H1 (cell line): ENCODE measurements around the gene CBLB. TPM values are rescaled to one million over a fixed set of nuclear protein-coding genes. Genes with fewer than 3 reads are reported as not detected.

Experiments used
- CTCF ChIA-PET: fragments of 300-600 bp; sonication (Branson Sonifier 250); formaldehyde crosslinking; loops from one replicate; lab custom pipeline; 2021; ENCODE audit not compliant: partially characterized antibody; lab: Charles Lee
- POLR2A ChIA-PET: fragments of 300-600 bp; sonication (Branson Sonifier 250); formaldehyde crosslinking; loops from one replicate; lab custom pipeline; 2021; ENCODE audit warnings: inconsistent platforms; ENCODE audit not compliant: partially characterized antibody; lab: Charles Lee
- DNase-seq, 2 experiments: peaks; one replicate each; pipeline versions ENCODE4 v3.0.0 to v3.0.0-alpha.2; 2010 to 2022; ENCODE audit warnings: low spot score in 2 of 2, low read depth in 1 of 2, mixed read lengths in 1 of 2
- FAIRE-seq: peaks from 2 replicates; lab custom pipeline; 2011; peaks lifted over from hg19 to GRCh38; lab: Jason Lieb, UNC
- H2AFZ ChIP-seq: 2 replicates; pipeline ENCODE4 v1.8.1; 2012; ENCODE audit warnings: low read length, inconsistent platforms
- H2AK5ac ChIP-seq: 2 replicates; pipeline ENCODE4 v1.6.1; 2013; ENCODE audit warnings: low read depth, low read length
- H2BK120ac ChIP-seq: replicated peaks from 2 replicates; pipeline ENCODE3; 2013; ENCODE audit warnings: low read depth, low read length, inconsistent platforms
- H2BK12ac ChIP-seq: 2 replicates; pipeline ENCODE4 v1.6.1; 2013; ENCODE audit warnings: low read depth, low read length
- H2BK15ac ChIP-seq: 2 replicates; pipeline ENCODE4 v1.6.1; 2013; ENCODE audit warnings: low read length
- H2BK20ac ChIP-seq: 2 replicates; pipeline ENCODE4 v1.6.1; 2013; ENCODE audit warnings: low read length
- H2BK5ac ChIP-seq: 2 replicates; pipeline ENCODE4 v1.6.1; 2013; ENCODE audit warnings: low read depth, low read length
- H3K14ac ChIP-seq: 2 replicates; pipeline ENCODE4 v1.6.1; 2013; ENCODE audit warnings: inconsistent platforms; ENCODE audit not compliant: insufficient read length
- H3K18ac ChIP-seq: 2 replicates; pipeline ENCODE4 v1.6.1; 2013; ENCODE audit warnings: low read length; ENCODE audit errors: extremely low read depth
- H3K23ac ChIP-seq: 2 replicates; pipeline ENCODE4 v1.6.1; 2013; ENCODE audit warnings: inconsistent platforms; ENCODE audit not compliant: insufficient read length
- H3K23me2 ChIP-seq: 2 replicates; pipeline ENCODE4 v1.6.1; 2013; ENCODE audit warnings: low read depth, low read length
- H3K27ac ChIP-seq: 2 replicates; pipeline ENCODE4 v1.6.1; 2011; ENCODE audit warnings: low read depth, low read length, inconsistent platforms
- H3K27me3 ChIP-seq, 4 experiments: replicated peaks in 1 of 4; 1 replicate in 1 of 4; 2 replicates in 3 of 4; pipeline versions ENCODE4 v1.6.1 to v1.8.1; 2011 to 2013; ENCODE audit warnings: low read length in 3 of 4, mild to moderate bottlenecking in 3 of 4, inconsistent platforms in 2 of 4, mixed read lengths in 2 of 4, moderate library complexity in 1 of 4; ENCODE audit not compliant: control insufficient read depth in 3 of 4, insufficient read depth in 3 of 4; ENCODE audit errors: extremely low read depth in 1 of 4
- H3K36me3 ChIP-seq, 4 experiments: 2 replicates each; pipeline versions ENCODE4 v1.6.1 to v1.8.1; 2011 to 2013; ENCODE audit warnings: mild to moderate bottlenecking in 4 of 4, low read length in 3 of 4, moderate library complexity in 2 of 4, control low read depth in 1 of 4, inconsistent platforms in 1 of 4; ENCODE audit not compliant: insufficient read depth in 4 of 4, control insufficient read depth in 2 of 4
- H3K4ac ChIP-seq: replicated peaks from 2 replicates; pipeline ENCODE3; 2013; ENCODE audit warnings: low read length, low read depth, mixed read lengths, inconsistent platforms; ENCODE audit not compliant: insufficient read length
- H3K4me1 ChIP-seq, 4 experiments: replicated peaks in 1 of 4; 1 replicate in 1 of 4; 2 replicates in 3 of 4; pipeline versions ENCODE4 v1.6.1 to v1.8.1; 2011 to 2013; ENCODE audit warnings: low read length in 3 of 4, inconsistent platforms in 2 of 4, mixed read lengths in 1 of 4; ENCODE audit not compliant: insufficient read depth in 4 of 4, control insufficient read depth in 3 of 4
- H3K4me2 ChIP-seq, 2 experiments: 2 replicates each; pipeline versions ENCODE4 v1.6.1 to v1.8.1; 2011 to 2013; ENCODE audit warnings: low read depth in 2 of 2, low read length in 2 of 2, control low read depth in 1 of 2, inconsistent platforms in 1 of 2, mild to moderate bottlenecking in 1 of 2; ENCODE audit not compliant: insufficient read depth in 1 of 2
- H3K4me3 ChIP-seq, 4 experiments: fragments of 200-600, 300-600 bp in 1 of 4; sonication (generic), shearing (Covaris generic), sonication (Bioruptor Twin) in 1 of 4; 2 replicates each; pipeline versions ENCODE4 v1.5.1 to v1.8.1; 2011 to 2016; ENCODE audit warnings: low read length in 4 of 4, low read depth in 3 of 4, control low read depth in 2 of 4, inconsistent platforms in 2 of 4, mild to moderate bottlenecking in 2 of 4, mixed read lengths in 1 of 4, moderate library complexity in 1 of 4; ENCODE audit not compliant: insufficient read depth in 2 of 4; ENCODE audit errors: extremely low read depth in 1 of 4
- H3K56ac ChIP-seq: replicated peaks from 2 replicates; pipeline ENCODE3; 2013; ENCODE audit warnings: low read depth, mild to moderate bottlenecking, mixed read lengths, low read length, inconsistent platforms; ENCODE audit not compliant: insufficient read length
- H3K79me1 ChIP-seq: 2 replicates; pipeline ENCODE4 v1.6.1; 2013; ENCODE audit warnings: low read depth, low read length, control low read depth
- H3K79me2 ChIP-seq, 2 experiments: 2 replicates each; pipeline versions ENCODE4 v1.6.1 to v1.8.1; 2012 to 2013; ENCODE audit warnings: low read length in 2 of 2, mild to moderate bottlenecking in 2 of 2, inconsistent platforms in 1 of 2; ENCODE audit not compliant: insufficient read depth in 2 of 2, control insufficient read depth in 1 of 2
- H3K9ac ChIP-seq, 4 experiments: replicated peaks in 1 of 4; 1 replicate in 1 of 4; 2 replicates in 3 of 4; pipeline versions ENCODE4 v1.6.1 to v1.8.1; 2011 to 2013; ENCODE audit warnings: low read depth in 3 of 4, low read length in 3 of 4, control low read depth in 2 of 4, mild to moderate bottlenecking in 2 of 4, moderate library complexity in 2 of 4, inconsistent platforms in 1 of 4; ENCODE audit errors: extremely low read depth in 1 of 4
- H3K9me3 ChIP-seq, 2 experiments: 2 replicates each; pipeline versions ENCODE4 v1.6.1 to v1.8.1; 2012 to 2013; ENCODE audit warnings: mild to moderate bottlenecking in 2 of 2, moderate library complexity in 2 of 2, control low read depth in 1 of 2, inconsistent platforms in 1 of 2, low read depth in 1 of 2, low read length in 1 of 2, mixed read lengths in 1 of 2; ENCODE audit not compliant: insufficient read depth in 2 of 2
- H4K20me1 ChIP-seq, 2 experiments: replicated peaks in 1 of 2; 2 replicates each; pipeline versions ENCODE3 to v1.8.1; 2011 to 2013; ENCODE audit warnings: inconsistent platforms in 2 of 2, low read length in 2 of 2, mild to moderate bottlenecking in 1 of 2; ENCODE audit not compliant: insufficient read depth in 2 of 2, control insufficient read depth in 1 of 2
- H4K5ac ChIP-seq: 2 replicates; pipeline ENCODE4 v1.6.1; 2013; ENCODE audit warnings: low read length, low read depth, mixed read lengths, inconsistent platforms; ENCODE audit not compliant: insufficient read length
- H4K8ac ChIP-seq: 2 replicates; pipeline ENCODE4 v1.8.0; 2013; ENCODE audit warnings: mild to moderate bottlenecking, moderate library complexity, low read length, inconsistent platforms; ENCODE audit not compliant: insufficient read depth; ENCODE audit errors: extremely low read depth
- H4K91ac ChIP-seq: replicated peaks from 2 replicates; pipeline ENCODE3; 2013; ENCODE audit warnings: low read length, mixed read lengths, inconsistent platforms; ENCODE audit not compliant: insufficient read length
- BRCA1 ChIP-seq: IDR thresholded peaks from 2 replicates; pipeline ENCODE4 v1.6.1; 2012; ENCODE audit warnings: low read depth, low read length, improper control_type of control experiment
- NRF1 ChIP-seq: IDR thresholded peaks from 2 replicates; pipeline ENCODE4 v1.6.1; 2011; ENCODE audit warnings: mild to moderate bottlenecking, low read depth, low read length, improper control_type of control experiment
- POU5F1 ChIP-seq: IDR thresholded peaks from 2 replicates; pipeline ENCODE4 v1.6.1; 2011; ENCODE audit warnings: low read depth, mild to moderate bottlenecking, low read length, moderate library complexity
- SIRT6 ChIP-seq: IDR thresholded peaks from one replicate; pipeline ENCODE4 v1.7.1; 2012; ENCODE audit warnings: low read length, inconsistent platforms
- TAF7 ChIP-seq: optimal IDR thresholded peaks from 2 replicates; pipeline ENCODE3; 2011; ENCODE audit warnings: low read depth, mild to moderate bottlenecking, inconsistent platforms, low read length, moderate library complexity, borderline replicate concordance
- WGBS, 2 experiments: shearing (Covaris generic) in 1 of 2; methylation state at CpG; one replicate each; pipeline versions ENCODE4 v1.1.6 to v1.1.7; 2013 to 2015; ENCODE audit warnings: low lambda C conversion rate in 2 of 2, mixed read lengths in 2 of 2, inconsistent platforms in 1 of 2, low coverage in 1 of 2, missing lambda C conversion rate in 1 of 2; ENCODE audit not compliant: insufficient replicate concordance in 2 of 2, insufficient coverage in 1 of 2, insufficient read length in 1 of 2; ENCODE audit errors: extremely low coverage in 1 of 2, missing lambda C conversion rate in 1 of 2; 5-methylcytosine and 5-hydroxymethylcytosine counted together
- polyA plus RNA-seq, 7 experiments: library from polyadenylated mRNA; depleted of rRNA in 3 of 7; stranded (reverse) in 5 of 7; unstranded in 2 of 7; fragments of >200 nt in 5 of 7; fragments of 200-250 nt in 2 of 7; gene quantifications; 1 replicate in 5 of 7; 2 replicates in 1 of 7; 4 replicates in 1 of 7; pipeline versions ENCODE4 v1.2.1 to v1.2.3, GENCODE V29; 2011 to 2013; ENCODE audit warnings: missing spikeins in 2 of 7, mixed read lengths in 2 of 7
- total RNA-seq: library from RNA; stranded (reverse); fragmentation: NEBNext Ultra II Directional; extraction: Animal tissue kit (Norgen Biotek cat#: 25700); gene quantifications from 2 replicates; pipeline ENCODE4 v1.2.1, GENCODE V29; 2021

The CBLB gene
- total and polyA plus RNA-seq, 2 of the 8 experiments (the other 6 are each of a cell fraction or from before 2014, with no cell fraction given), result 14.5 to 26.0 TPM

DNA sequence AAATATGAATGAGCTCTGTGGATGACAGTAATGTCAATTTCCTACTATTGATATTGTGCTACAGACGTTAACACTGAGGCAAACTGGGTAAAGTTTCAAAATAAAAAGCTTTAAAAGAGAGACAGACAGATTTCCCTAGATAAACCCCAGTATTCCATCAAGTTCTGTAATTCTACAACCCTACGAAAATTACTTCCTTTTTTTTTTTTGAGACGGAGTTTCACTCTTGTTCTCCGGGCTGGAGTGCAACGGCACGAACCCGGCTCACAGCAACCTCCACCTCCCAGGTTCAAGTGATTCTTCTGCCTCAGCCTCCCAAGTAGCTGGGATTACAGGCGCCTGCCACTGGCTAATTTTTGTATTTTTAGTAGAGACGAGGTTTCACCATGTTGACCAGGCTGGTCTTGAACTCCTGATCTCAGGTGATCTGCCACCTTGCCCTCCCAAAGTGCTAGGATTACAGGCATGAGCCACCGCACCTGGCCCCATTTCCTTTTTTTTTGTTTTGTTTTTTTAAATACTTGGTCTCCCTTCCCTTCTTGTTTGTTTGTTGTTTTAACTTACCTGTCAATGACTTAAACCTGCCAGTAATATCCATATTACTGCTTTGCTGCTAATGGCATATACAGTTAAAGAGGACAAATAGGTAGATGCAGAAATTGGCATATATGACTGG lies 57.2 kb downstream of the CBLB start:
- Histone ChIP-seq H3K56ac (no peak overlapping the region), H3K4me2 (no peak overlapping the region), H3K4me1 (peaks cover 0 to 6% (median 0%) of the 10 kb centered on the region in 4 experiments; a peak in 1 of 7 replicates), H4K91ac (no peak overlapping the region), H3K23me2 (no peaks in the 10 kb centered on the region), H2BK20ac (no peak overlapping the region), H3K9me3 (no peaks in the 10 kb centered on the region), H3K14ac (no peak overlapping the region), H3K18ac (no peak overlapping the region), H3K4ac (no peak overlapping the region), H4K5ac (peak overlapping the region; percentile 60), H4K20me1 (no peaks in the 10 kb centered on the region), H3K36me3 (no peaks in the 10 kb centered on the region), H3K4me3 (no peak overlapping the region), H3K23ac (no peak overlapping the region), H3K9ac (no peak overlapping the region), H2BK15ac (no peak overlapping the region), H2BK5ac (no peak overlapping the region), H2AK5ac (no peak overlapping the region), H3K79me2 (peaks cover 0 to 13% of the 10 kb centered on the region in 2 experiments; a peak in 1 of 4 replicates), H2BK120ac (no peak overlapping the region), H3K79me1 (no peaks in the 10 kb centered on the region), H3K27me3 (no peaks in the 10 kb centered on the region), H2BK12ac (no peak overlapping the region), H4K8ac (no peak overlapping the region), H2AFZ (no peak overlapping the region), H3K27ac (no peak overlapping the region)
- FAIRE-seq (no peak), DNase-seq (no peak)
- ChIA-PET POLR2A (interaction anchor here (0.6 to 1.0 kb wide), 3 partner anchors 9 to 18 kb away, joined by 3 to 4 read pairs (median 3); no protein-coding TSS in a partner anchor), CTCF (interaction anchor here (0.5 to 1.6 kb wide), 3 partner anchors 9 to 96 kb away, joined by 3 to 4 read pairs (median 4); no protein-coding TSS in a partner anchor)
- 85% methylated on average over 10 of the region's 10 CpGs; no CpG with 5 or more reads in 1 of the 2 experiments for WGBS, 2 experiments
- no peak for TF ChIP-seq TAF7
- TF ChIP-seq SIRT6, result no peak
- no peak for TF ChIP-seq POU5F1
- no peak for TF ChIP-seq NRF1
- no peak for TF ChIP-seq BRCA1
